OCI-LY7 (cell line): ENCODE measurements around the gene PAK1. TPM values are rescaled to one million over a fixed set of nuclear protein-coding genes. Genes with fewer than 3 reads are reported as not detected.

ENCODE experiments used
- BruUV-seq: library from RNA; stranded (reverse); fragments of 400-500 nt; replicated peaks from 2 replicates; lab custom pipeline; 2021; lab: Mats Ljungman, UMichigan
- CTCF ChIA-PET: fragments of 300-600 bp; sonication (Branson Sonifier 250); formaldehyde crosslinking; loops from one replicate; lab custom pipeline; 2022; ENCODE audit warnings: antibody characterized with exemption; ENCODE audit not compliant: unreplicated experiment; lab: Charles Lee
- POLR2A ChIA-PET: fragments of 300-600 bp; sonication (Branson Sonifier 250); formaldehyde crosslinking; loops from one replicate; lab custom pipeline; 2022; ENCODE audit warnings: antibody characterized with exemption; lab: Charles Lee
- DNase-seq: peaks from one replicate; pipeline ENCODE4 v3.0.0-alpha.2; 2015; ENCODE audit warnings: low spot score
- H2AFZ ChIP-seq: fragments of 200-600 bp; sonication (generic), shearing (Covaris generic); 2 replicates; pipeline ENCODE4 v1.6.1; 2014; ENCODE audit warnings: mild to moderate bottlenecking, antibody characterized with exemption, low read length, moderate library complexity
- H3K27ac ChIP-seq: fragments of 200-600 bp; sonication (generic); 2 replicates; pipeline ENCODE4 v1.5.1; 2014; ENCODE audit warnings: mixed run types, low read depth, mild to moderate bottlenecking, moderate library complexity, low read length, inconsistent platforms; ENCODE audit not compliant: poor library complexity, severe bottlenecking
- H3K36me3 ChIP-seq: fragments of 200-600 bp; sonication (generic); 2 replicates; pipeline ENCODE4 v1.6.1; 2014; ENCODE audit warnings: mild to moderate bottlenecking, antibody characterized with exemption, low read length, moderate library complexity, mixed read lengths; ENCODE audit not compliant: insufficient read depth
- H3K4me1 ChIP-seq: fragments of 200-600 bp; sonication (generic); 2 replicates; pipeline ENCODE4 v1.5.1; 2014; ENCODE audit warnings: mild to moderate bottlenecking, low read length; ENCODE audit not compliant: insufficient read depth, poor library complexity, severe bottlenecking
- H3K4me2 ChIP-seq: fragments of 200-600 bp; sonication (generic); 2 replicates; pipeline ENCODE4 v1.6.1; 2014; ENCODE audit warnings: mild to moderate bottlenecking, low read length
- H3K4me3 ChIP-seq: fragments of 200-600 bp; sonication (generic); 2 replicates; pipeline ENCODE4 v1.5.1; 2014; ENCODE audit warnings: mild to moderate bottlenecking, low read depth, low read length; ENCODE audit not compliant: poor library complexity, severe bottlenecking
- H3K79me2 ChIP-seq: fragments of 200-600 bp; sonication (generic); 2 replicates; pipeline ENCODE4 v1.6.1; 2016; ENCODE audit warnings: low read depth, mild to moderate bottlenecking, low read length, moderate library complexity, mixed read lengths; ENCODE audit not compliant: insufficient read depth
- H3K9me2 ChIP-seq: fragments of 200-600 bp; sonication (generic); 2 replicates; pipeline ENCODE4 v1.6.1; 2016; ENCODE audit warnings: mild to moderate bottlenecking, low read length, mixed read lengths; ENCODE audit not compliant: insufficient read depth
- H3K9me3 ChIP-seq: fragments of 200-600 bp; sonication (generic); 2 replicates; pipeline ENCODE4 v1.6.1; 2014; ENCODE audit warnings: mild to moderate bottlenecking, mixed run types, low read length, mixed read lengths
- H4K20me1 ChIP-seq: fragments of 200-600 bp; sonication (generic); 2 replicates; pipeline ENCODE4 v1.6.1; 2014; ENCODE audit warnings: mild to moderate bottlenecking, antibody characterized with exemption, low read length, moderate library complexity, mixed read lengths; ENCODE audit not compliant: insufficient read depth
- EZH2phosphoT487 ChIP-seq: fragments of 200-600 bp; sonication (generic); IDR thresholded peaks from 2 replicates; pipeline ENCODE4 v1.6.1; 2018; ENCODE audit warnings: low read depth, borderline replicate concordance, mild to moderate bottlenecking, mixed run types, antibody characterized with exemption, low read length, moderate library complexity, mixed read lengths
- intact Hi-C: fragments of 100-400 bp; cut with micrococcal nuclease; formaldehyde crosslinking; loops from one replicate; pipeline ENCODE4 v1.10.0; 2022; ENCODE audit not compliant: unreplicated experiment
- total RNA-seq, 2 experiments: library from RNA; depleted of rRNA in 1 of 2; stranded (reverse); fragments of >200 nt in 1 of 2; shearing (Covaris generic) in 1 of 2; gene quantifications; 2 replicates each; pipeline ENCODE4 v1.2.3, GENCODE V29; 2014 to 2022
- TF ChIP-seq, protein P1 (sequence below): fragments of 200-600 bp; sonication (generic); conservative IDR thresholded peaks from 2 replicates; pipeline ENCODE4 v1.5.1; 2014; ENCODE audit warnings: mild to moderate bottlenecking, antibody characterized with exemption, low read length, moderate library complexity, mixed read lengths

PAK1 gene
- total RNA-seq, 2 experiments from 2014 or later: 1.0 to 3.4 TPM

DNA sequence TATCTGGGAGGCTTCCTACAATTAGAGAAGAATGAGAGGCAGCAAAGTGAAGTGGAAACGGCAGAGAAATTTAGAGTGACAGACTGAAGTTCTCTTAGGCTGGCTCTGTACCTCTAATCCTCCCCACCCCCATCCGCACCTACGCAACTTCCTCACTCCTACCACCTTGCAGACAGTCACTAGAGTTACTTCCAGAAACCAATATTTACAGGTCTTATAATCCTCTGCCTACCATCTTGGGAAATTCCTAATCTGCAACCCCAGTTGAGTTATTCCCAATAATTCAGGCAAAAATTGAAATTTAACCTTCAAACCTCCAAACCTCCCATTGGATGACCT lies 71.7 kb downstream of the PAK1 start:
- Histone ChIP-seq H4K20me1 (no peaks in the 10 kb centered on the region), H3K9me2 (no peaks in the 10 kb centered on the region), H3K4me3 (no peak overlapping the region), H2AFZ (no peak overlapping the region), H3K79me2 (no peaks in the 10 kb centered on the region), H3K9me3 (no peaks in the 10 kb centered on the region), H3K27ac (no peak overlapping the region), H3K4me1 (no peaks in the 10 kb centered on the region), H3K36me3 (no peaks in the 10 kb centered on the region), H3K4me2 (no peak overlapping the region)
- intact Hi-C loops: no loop called here
- no peak for DNase-seq
- CTCF ChIA-PET: no interaction called here
- BruUV-seq: no TSS peak
- no peak for TF ChIP-seq EZH2phosphoT487
- TF ChIP-seq, protein P1, sequence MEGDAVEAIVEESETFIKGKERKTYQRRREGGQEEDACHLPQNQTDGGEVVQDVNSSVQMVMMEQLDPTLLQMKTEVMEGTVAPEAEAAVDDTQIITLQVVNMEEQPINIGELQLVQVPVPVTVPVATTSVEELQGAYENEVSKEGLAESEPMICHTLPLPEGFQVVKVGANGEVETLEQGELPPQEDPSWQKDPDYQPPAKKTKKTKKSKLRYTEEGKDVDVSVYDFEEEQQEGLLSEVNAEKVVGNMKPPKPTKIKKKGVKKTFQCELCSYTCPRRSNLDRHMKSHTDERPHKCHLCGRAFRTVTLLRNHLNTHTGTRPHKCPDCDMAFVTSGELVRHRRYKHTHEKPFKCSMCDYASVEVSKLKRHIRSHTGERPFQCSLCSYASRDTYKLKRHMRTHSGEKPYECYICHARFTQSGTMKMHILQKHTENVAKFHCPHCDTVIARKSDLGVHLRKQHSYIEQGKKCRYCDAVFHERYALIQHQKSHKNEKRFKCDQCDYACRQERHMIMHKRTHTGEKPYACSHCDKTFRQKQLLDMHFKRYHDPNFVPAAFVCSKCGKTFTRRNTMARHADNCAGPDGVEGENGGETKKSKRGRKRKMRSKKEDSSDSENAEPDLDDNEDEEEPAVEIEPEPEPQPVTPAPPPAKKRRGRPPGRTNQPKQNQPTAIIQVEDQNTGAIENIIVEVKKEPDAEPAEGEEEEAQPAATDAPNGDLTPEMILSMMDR: no peak
- POLR2A ChIA-PET: no interaction called here

DNA sequence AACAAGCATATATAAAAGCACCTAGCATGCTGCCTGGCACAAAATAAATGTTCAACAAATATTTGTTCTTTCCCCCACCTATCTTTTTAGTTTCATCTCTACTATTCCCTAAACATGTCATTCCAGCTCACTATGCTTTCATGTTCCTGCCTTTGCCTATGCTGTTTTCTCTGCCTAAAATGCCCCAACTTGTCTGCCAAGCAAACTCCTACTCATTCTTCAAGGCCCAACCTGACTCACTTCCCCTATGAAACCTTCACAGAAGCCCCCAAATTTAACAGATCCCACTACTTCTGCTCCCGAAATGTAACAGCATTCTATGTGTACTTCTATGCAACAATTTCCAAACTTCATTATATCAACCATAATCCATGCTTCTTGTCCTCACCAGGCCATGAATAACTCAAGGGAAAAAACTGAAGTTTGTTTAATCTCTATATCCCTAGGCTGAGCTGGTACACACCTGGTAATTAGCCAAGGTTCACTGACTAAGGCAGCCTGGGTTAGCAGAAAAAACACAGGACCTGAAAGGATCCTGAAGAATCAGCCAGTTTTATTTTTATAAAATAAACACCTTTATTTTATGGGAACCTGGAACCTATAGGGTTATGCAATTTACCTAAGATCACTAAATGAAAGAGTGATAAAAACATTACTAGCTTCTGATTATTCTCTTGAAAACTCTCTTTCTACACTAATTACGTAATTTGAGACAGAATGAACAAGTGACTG lies 72.2 kb downstream of the PAK1 start:
- intact Hi-C loops: no loop called here
- Histone ChIP-seq H3K4me2 (no peak overlapping the region), H3K79me2 (no peaks in the 10 kb centered on the region), H3K36me3 (no peaks in the 10 kb centered on the region), H2AFZ (no peak overlapping the region), H3K27ac (no peak overlapping the region), H4K20me1 (no peaks in the 10 kb centered on the region), H3K4me1 (no peaks in the 10 kb centered on the region), H3K9me2 (no peaks in the 10 kb centered on the region), H3K9me3 (no peaks in the 10 kb centered on the region), H3K4me3 (no peak overlapping the region)
- CTCF ChIA-PET: no interaction called here
- DNase-seq: no peak
- POLR2A ChIA-PET: no interaction called here
- TF ChIP-seq EZH2phosphoT487: no peak
- TF ChIP-seq, protein P1: no peak
- no TSS peak for BruUV-seq

DNA sequence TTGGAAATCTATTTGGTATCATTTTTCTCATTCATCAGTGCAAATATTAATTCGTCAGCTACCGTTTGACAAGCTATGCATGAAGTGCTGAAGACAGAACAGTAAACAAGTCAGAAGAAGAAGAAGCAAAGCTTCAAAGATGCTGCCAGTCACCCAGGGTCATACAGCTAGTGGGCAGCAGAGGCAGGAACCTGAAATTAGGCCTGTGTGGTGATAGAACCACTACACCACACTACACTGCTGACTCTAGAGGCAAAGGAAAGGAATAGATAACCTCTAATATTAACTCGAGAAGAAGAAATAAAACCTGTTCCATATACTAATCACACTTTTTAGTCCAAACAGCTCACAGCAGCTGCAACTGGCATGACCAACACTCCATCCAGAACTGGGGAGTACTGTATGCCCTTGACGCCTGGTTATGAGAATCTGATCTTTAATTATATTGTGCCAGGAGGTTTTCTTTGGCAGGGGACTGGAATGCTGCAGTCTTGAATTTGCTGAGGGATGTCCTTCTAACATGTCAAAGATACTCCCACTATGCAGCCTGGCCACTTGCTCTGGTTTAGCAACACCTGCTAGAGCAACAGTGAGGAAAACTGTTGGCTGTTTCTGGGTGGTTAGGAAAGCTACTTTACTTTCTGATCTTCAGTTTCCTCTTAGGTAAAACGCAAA lies 73.0 kb downstream of the PAK1 start:
- POLR2A ChIA-PET: no interaction called here
- H3K36me3 ChIP-seq: no peaks in the 10 kb centered on the region
- no peak overlapping the region for H2AFZ ChIP-seq
- H3K4me2 ChIP-seq: no peak overlapping the region
- no peak overlapping the region for H3K27ac ChIP-seq
- no peak for DNase-seq
- H3K9me3 ChIP-seq: no peaks in the 10 kb centered on the region
- no peak overlapping the region for H3K4me3 ChIP-seq
- intact Hi-C loops: no loop called here
- no peaks in the 10 kb centered on the region for H3K79me2 ChIP-seq
- TF ChIP-seq, protein P1: no peak
- TF ChIP-seq EZH2phosphoT487: no peak
- no peaks in the 10 kb centered on the region for H4K20me1 ChIP-seq
- no TSS peak for BruUV-seq
- H3K9me2 ChIP-seq: no peaks in the 10 kb centered on the region
- H3K4me1 ChIP-seq: no peaks in the 10 kb centered on the region
- CTCF ChIA-PET: no interaction called here
